ENCODE data around the gene KAT2B.
"Not testable (repeated sequence)": the region's sequence is repeated elsewhere in the genome, so short reads cannot be mapped to it uniquely, and the experiment has no call there.

Gene KAT2B

GRCh38 chr3:20042331-20042730 lies 2.1 kb downstream of the KAT2B start:
- DNase-seq: no peak

- peak; percentile 32 for DNase-seq
Observed at GRCh38 chr3:20043396-20043795, 3.1 kb downstream of the KAT2B start.

GRCh38 chr3:20043825-20044224 lies 3.6 kb downstream of the KAT2B start:
- no peak for DNase-seq

GRCh38 chr3:20045141-20045540 lies 4.9 kb downstream of the KAT2B start:
- not testable (repeated sequence) for DNase-seq

GRCh38 chr3:20046556-20046955 lies 6.3 kb downstream of the KAT2B start:
- no peak for DNase-seq

GRCh38 chr3:20047341-20047779 lies 7.1 kb downstream of the KAT2B start:
- DNase-seq: no peak

- no peak for DNase-seq
Observed at GRCh38 chr3:20047976-20048883, 8.0 kb downstream of the KAT2B start.

- DNase-seq: peak; percentile 37
Observed at GRCh38 chr3:20051123-20051806, 11.0 kb downstream of the KAT2B start.

GRCh38 chr3:20052851-20053250 lies 12.6 kb downstream of the KAT2B start:
- no peak for DNase-seq

GRCh38 chr3:20054549-20054987 lies 14.3 kb downstream of the KAT2B start:
- peak; percentile 98 for DNase-seq

GRCh38 chr3:20055020-20055775 lies 15.0 kb downstream of the KAT2B start:
- DNase-seq: no peak

- no peak for DNase-seq
Observed at GRCh38 chr3:20055842-20056241, 15.6 kb downstream of the KAT2B start.

GRCh38 chr3:20056725-20057611 lies 16.7 kb downstream of the KAT2B start:
- peak; percentile 96 for DNase-seq

GRCh38 chr3:20057612-20058180 lies 17.4 kb downstream of the KAT2B start:
- DNase-seq: peak; percentile 64

- no peak for DNase-seq
Observed at GRCh38 chr3:20059929-20060328, 19.7 kb downstream of the KAT2B start.

- peak; percentile 61 for DNase-seq
Observed at GRCh38 chr3:20060974-20061685, 20.9 kb downstream of the KAT2B start.

GRCh38 chr3:20062996-20063395 lies 22.8 kb downstream of the KAT2B start:
- no peak for DNase-seq

- DNase-seq: no peak
Observed at GRCh38 chr3:20064387-20064786, 24.1 kb downstream of the KAT2B start.

- no peak for DNase-seq
Observed at GRCh38 chr3:20064796-20065564, 24.7 kb downstream of the KAT2B start.

- DNase-seq: no peak
Observed at GRCh38 chr3:20066079-20066478, 25.8 kb downstream of the KAT2B start.
